ENCODE measurements around the gene B4GAT1.

- no peak for TF ChIP-seq SIN3A (IDR thresholded peaks at IDR 0.05; ENCODE audit: borderline replicate concordance in 2 of 2, control insufficient read depth in 1 of 2, low read depth in 2 of 2, low read length in 2 of 2)
- no peak for TF ChIP-seq CC2D1A (IDR thresholded peaks at IDR 0.05)
Measured at GRCh38 chr11:66318600-66318970, 28.8 kb downstream of the B4GAT1 start.
